ENCODE data around the gene UBE2V1.
"Not testable (repeated sequence)": the region's sequence is repeated elsewhere in the genome, so short reads cannot be mapped to it uniquely, and the experiment has no call there.

UBE2V1 gene

DNA sequence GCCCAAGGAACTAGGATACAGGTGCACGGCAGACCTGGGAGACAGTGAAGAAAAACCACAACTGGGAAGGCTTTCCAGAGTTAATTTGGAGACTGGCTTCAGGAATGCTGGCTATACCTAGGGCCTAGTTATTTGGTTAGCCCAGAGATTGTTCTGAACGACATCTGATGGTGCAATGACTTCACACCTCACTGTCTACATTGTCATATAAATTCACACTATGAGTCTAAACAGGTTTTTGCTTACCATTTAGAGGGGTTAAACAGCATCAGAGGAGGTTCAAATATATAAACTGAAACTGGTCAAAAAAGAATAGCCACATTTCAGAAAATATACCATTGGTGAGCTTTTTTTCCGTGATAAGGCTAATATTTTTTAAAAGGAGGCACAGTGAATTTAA, 16.7 kb downstream of the UBE2V1 start:
- no peak for DNase-seq

DNA sequence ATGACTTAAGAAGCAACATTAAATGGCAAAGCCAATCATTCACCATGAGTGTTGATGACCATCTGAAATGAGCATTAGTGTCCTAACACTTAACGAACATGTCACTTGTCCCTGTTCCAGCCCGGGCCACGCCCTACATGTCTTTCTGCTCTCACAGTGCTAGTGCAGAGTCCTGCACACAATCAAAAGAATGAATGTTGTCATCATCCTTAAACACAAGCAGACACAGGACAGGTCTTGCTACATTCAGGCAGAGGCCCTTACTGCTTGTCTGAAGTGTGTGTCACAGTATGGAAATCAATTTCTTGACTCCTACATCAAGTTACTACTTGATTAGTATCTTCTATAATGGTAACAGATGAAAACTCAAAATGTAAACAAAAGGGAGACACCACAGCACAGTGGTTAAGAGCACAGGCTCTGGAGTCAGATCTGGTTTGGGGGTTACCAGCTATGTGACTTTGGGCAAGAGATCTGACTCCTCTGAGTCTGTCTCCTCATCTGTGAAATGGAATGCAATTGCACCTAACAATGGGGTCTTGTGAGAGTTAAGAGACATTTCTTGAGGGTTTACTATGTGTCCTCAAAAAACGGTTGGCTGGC, 17.4 kb downstream of the UBE2V1 start:
- DNase-seq, result no peak

DNA sequence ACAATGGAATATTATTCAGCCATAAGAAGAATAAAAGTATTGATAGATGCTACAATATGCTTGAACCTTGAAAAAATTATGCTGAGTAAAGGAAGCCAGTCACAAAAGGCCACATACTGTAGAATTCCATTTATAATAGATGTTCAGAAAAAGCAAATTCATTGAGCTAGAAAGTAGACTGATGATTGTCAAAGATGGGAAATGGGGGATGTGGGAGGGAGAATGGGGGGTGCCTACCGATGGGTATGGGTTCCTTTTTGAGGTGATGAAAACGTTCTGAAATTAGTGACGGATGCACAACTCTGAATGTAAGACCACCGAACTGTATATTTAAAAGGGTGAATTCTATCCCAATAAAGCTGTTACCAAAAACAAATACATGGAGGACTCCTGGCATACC, 18.4 kb downstream of the UBE2V1 start:
- DNase-seq, result no peak

DNA sequence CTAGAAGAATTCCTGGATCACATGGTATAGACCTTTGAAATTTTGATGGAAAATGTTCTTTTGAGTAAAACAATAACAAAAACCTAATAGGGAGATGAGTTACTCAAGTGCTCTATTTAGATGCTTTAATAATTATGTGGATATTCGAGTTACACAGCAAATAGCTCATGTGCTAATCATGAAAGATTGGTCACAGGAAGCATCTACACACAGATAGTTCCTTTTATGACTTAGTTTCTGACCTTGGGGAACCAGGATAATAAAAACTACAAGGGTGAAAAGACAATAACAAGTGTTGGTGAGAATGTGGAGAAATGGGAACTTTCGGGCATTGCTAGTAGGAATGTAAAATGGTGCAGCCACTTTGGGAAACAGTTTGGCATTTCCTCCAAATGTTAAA, 19.7 kb downstream of the UBE2V1 start:
- DNase-seq, result no peak

DNA sequence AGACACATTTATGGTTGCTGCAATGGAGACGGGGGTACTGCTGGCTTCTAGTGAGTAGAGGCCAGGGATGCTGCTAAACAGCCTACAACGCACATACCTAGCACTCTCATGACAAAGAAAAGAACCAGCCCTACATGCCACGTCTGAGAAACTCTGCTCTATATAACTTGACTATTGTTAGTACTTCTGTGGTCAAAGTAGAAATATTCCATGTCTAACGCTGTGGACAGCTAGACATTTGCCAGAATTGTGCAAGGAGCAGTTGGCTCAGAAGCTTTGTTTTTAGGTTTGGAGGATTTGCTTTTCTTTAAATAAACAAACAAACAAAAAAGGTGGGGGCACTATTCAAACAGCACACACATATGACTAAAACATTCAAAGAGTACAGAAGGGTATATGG, 20.5 kb downstream of the UBE2V1 start:
- DNase-seq, result no peak

DNA sequence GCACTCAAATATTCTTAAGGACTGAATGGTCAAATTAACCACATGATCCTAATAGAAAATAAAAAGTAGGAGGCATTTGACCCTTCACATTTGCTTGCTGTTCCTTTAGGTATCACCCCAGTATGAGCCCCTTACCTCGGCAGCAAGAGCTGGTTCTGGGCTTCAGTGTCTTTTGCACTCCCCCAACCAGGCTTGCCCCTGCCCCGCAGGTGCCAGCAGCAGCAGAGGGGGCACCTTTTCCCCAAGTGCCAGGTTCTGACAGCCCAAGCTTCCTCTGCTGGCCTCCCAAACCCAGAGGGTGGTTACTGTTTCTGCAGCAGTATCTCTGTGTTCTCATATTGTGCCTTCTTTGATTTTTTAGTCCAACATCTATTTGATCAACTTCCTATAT, 23.2 kb downstream of the UBE2V1 start:
- DNase-seq, result no peak

DNA sequence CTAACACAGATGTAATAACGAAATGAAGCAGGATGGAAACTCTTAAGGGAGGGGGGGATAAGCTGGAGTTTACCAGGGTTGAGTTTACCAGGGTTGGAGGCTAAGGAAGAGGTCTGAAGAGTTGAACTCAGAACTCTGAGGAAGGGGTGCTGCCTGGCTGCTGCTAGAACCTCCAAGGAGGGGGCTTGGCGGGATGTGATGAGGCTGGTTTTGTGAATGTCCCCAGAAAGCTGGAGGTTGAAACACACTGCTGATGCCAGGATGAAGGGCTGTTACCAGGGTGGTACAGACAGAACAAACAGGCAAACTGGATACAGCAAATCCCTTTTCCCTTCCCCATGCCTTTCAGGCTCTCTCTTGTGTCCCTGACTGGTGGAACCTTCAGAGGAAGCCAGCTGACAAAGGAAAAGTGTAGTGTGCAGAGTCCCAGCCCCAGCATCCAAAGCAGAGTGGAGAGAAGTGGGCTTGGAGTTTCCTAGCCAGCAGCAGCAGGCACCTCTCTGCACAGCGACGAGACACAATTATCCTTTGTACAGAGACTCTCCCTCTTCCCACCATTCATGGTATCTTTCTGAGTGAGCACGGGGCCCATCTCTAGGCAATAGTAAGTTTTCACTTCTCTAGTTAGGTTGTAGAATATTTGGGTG, 23.7 kb downstream of the UBE2V1 start:
- DNase-seq, result peak in 3 of 51 donors; percentile 8 to 23 (median 12)

DNA sequence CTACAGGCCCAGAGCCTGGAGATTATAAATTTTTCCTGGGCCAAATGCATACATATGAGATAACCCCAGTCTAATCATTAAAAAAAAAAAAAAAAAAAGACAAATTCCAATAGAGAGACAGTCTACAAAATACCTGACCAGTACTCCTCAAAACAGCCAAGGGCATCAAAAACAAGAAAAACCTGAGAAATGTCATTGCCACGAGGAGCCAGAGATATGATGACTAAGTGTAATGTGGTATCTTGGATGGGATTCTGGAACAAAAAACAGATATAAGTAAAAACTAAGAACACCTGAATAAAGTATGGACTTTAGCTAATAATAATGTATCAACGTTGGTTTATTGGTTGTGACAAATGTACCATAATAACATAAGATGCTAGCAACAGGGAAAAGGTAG, 24.9 kb downstream of the UBE2V1 start:
- no peak for DNase-seq

DNA sequence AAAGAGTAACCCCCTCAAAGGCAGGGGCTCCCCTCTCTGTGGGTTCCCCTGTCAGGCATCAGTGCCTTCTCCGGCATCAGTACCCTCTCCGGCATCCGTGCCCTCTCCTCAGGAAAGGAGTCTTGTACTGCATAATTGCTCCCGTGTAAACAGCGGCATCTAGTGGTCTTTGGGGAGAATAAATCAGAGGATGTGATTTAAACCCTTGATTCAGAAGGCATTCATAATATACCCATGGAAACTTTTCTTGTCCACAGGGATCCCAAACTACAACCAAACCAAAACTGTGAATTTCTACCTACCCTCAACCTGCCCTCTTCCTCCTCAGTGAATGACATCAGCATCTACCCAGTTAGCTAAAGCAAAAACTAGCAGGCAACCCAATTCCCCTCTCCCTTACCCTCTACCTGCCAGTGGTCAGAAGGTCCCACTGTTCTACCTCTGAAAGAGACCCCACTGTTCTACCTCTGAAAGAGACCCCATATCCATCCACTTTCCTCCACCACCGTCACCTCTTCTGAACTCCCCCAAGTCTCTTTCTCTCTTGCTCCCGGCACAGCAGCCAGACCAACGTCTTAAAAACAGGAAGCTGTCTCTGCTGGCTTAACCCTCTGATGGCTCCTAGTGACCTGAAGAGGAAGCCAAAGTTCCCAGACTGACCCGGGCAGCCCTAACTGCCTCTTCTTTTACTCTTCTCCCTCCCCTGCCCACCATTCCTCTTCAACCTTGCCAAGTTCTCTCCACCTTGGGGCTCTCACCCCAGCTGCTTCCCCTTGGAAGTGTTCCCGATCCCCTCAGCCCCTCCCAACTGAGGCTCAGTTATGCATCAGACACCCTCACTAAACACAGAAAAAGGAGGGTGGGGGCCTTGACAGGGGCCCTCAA, 27.2 kb downstream of the UBE2V1 start:
- peak in 24 of 51 donors; percentile 5 to 56 (median 34) for DNase-seq

DNA sequence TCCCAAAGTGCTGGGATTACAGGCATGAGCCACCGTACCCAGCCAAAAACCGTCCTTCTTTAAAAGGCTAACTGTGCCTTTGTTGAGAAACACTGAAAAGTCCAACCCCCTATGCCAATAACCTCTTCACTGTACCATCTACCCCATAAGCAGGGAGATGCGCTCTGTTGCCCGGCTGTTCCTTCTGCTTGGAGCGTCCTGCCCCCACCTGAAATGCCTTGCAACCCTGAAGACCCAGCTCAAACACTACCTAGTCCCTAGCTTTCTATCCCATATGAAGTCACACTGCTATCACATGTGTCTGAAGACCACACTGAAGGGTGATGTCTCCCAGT, 27.8 kb downstream of the UBE2V1 start:
- DNase-seq, result no peak

DNA sequence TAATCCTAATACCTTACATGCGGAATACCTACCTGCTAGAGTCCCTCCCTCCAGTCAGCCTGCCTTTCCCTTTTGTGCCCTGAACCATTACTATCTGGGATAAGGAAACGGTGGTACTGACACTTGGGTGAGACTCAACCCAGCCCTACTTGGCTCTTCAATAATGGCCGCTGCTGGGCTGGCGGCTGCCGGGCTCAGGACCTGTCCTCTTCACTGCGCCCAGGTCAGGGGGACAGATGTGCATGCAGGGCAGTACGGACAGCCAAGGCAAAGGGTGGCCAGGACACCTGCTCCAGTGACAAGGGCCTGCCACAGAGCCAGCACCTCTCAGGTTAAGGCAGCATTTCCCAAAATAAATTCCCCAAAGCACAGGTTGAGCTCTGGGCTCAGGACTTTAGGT, 29.9 kb downstream of the UBE2V1 start:
- DNase-seq, result no peak

DNA sequence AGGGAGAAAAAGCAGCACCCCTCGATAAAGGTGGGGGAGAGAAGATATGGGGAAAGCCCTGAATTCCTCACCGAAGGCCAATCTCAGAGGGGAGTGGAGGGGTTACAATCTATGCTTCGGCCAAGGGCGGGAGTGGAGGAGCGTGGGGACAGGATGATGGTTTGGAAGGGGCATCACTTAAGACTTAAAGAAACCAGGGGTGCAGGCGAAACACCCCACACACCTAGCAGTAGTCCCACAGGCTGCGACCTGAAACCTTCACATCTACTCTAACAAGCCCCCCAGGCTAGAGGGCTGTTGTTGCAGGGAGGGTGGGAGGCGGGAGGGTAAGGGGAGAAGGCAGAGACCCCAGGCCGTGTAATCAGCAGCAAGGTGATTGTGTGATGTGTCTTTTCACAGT, 30.9 kb downstream of the UBE2V1 start:
- DNase-seq, result not testable (repeated sequence)

DNA sequence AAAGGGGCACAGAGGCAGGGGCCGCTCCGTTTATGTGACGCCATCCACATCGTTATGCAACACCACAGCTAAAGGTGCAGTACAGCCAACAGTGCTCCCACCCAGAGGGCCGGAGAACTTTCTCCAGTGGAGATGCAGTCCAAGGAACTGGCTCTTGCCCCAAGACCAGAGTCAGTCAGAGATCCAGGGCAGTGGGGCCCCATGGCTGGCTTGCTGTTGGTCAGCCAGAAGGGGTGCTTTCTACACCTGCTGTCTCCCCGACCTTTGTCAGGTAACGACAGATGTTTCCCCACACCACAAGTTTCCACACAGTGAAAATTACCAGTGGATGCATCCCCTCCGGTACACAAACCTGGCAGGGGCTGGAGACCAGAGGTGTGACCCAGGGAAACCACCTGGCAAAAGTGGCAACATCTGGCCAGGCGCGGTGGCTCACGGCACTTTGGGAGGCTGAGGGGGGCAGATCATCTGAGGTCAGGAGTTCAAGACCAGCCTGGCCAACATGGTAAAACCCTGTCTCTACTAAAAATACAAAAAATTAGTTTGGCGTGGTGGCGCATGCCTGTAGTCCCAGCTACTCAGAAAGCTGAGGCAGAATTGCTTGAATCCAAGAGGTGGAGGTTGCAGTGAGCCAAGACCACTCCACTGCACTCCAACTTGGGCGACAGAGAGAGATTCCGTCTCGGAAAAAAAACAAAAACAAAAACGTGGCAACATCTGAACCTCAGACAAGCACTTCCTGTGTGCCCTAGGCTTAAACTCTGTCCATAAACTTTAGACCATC, 34.9 kb downstream of the UBE2V1 start:
- no peak for DNase-seq

DNA sequence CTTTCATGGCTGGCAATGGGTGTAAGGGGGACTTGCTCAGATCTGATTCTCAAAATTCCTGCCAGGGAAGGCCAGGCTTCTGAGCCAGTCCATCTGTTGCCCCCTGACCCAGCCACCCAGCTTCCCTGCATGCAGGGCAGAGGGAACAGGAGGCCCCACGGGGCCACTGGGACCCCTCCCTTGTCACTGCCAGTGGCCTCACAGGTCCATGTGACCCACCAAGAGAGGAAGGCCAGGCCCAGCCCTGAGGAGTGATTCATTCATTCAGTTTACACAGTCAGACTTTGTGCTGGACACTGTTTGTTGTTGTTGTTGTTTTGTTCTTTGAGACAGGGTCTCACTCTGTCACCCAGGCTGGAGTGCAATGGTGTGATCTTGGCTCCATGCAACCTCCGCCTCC, 39.5 kb downstream of the UBE2V1 start:
- no peak for DNase-seq

DNA sequence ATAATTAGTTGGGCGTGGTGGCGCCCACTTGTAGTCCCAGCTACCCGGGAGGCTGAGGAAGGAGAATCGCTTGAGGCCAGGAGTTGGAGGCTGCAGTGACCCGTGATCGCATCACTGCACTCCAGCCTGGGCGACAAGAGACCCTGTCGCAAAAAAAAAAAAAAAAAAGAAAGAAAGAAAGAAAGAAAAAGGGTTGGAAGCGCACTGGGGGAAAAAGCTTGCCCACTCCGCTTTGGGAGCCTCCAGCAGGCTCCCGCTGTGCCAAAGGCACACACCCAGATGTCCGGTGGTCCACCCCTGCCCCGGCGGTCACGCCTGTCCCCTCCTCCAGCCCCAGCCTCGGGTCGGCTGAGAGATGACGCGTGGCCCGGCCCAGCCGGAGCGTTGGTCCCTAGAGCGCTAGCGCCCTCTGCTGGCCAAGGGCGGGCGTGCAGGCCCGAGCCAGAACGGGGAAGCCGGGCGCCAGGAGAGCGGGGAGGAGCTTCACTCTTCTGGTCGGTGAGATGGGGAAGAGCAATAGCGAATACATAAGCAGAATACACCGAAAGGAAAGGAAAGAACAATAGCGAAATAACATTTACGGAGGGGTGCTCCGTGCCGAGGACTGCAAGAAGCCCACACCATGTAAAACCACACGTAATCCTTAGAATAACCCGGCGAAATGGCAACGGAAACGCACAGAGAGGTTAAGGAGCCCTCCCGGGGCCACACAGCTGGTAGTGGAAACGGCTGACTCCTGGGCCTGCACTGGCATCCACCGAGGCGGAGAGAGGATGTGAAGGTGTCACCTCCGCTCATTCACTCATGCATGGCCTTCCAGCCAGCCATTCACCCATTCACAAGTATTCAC, 41.7 kb downstream of the UBE2V1 start:
- peak; percentile 21 to 97 (median 81) for DNase-seq

DNA sequence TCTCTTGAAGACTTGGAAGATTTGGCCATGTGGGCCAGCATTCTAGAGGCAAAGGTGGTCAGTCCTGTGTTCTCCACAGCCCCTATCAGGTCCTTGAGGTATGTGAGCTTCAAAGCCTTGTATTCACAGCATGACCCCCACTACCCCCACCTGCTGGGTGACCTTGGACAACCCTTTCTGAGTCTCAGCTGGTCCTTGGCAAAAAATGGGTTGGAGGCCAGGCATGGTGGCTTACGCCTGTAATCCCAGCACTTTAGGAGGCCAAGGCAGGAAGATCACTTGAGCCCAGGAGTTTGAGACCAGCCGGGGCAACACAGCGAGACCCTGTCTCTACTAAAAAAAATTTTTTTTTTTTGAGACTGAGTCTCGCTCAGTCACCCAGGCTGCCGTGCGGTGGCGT, 42.6 kb downstream of the UBE2V1 start:
- DNase-seq, result no peak

DNA sequence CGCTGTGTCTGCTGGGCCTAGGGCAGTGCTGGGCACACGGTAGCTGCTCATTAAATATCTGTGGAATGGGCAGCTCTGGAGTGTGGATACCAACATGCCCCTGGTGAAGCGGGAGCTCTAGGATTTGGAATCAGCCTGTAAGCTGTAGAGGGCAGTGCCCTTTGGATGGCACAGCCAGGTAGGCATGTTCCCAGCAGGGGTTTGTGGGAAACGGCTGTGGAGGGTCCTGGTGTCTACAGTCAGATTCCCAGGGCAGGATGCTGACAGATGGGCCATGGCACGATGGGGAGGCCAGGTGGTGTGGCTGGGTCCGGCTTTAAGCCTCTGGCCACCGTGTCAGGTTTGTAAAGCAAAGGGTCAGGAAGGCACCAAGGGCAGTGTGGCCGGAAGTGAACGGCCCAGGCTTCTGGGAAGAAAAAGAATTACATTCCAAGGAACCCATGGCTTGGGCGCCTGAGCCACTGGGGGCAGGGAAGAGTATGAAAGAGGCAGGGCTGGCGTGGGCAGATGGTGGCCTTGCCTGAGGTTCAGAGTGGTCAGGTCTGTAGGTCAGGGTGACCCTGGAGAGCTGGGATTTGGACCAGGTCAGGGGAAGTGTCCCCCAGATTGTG, 44.8 kb downstream of the UBE2V1 start:
- DNase-seq, result no peak

DNA sequence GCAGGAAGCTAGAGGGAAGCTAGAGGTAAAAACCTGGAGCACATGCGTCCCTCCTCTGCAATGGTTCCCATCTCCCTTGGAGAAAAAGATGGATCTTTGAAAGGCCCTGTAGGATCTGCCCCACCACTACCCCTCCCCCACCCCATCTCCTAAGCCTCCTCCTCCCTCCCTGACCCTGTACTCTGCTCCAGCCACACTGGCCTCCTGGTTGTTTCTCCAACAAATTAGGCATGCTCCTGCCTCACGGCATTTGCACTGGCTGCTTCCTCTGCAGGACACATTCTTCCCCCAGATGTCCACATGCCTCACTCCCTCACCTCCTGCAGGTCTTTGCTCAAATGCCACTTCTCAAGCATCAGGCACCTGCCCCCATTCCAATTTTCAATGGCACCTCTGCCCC, 45.5 kb downstream of the UBE2V1 start:
- DNase-seq, result no peak

DNA sequence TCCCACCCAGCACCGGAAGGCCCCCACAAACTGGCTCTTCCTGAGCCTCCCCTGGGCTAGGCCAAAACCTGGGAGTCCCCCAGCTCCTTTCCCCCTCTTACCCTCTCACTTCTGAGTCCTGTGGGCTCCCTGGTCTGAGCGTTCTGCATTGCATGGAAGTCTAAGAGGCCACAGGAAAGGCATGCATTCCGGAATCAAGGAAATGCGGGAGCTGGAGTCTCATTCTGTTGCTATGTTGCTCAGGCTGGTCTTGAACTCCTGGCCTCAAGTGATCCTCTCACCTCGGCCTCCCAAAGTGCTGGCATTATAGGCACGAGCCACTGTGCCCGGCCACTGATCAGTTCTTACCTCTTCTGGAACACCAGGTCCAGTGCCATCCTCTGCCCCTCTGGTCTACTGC, 45.9 kb downstream of the UBE2V1 start:
- no peak for DNase-seq

DNA sequence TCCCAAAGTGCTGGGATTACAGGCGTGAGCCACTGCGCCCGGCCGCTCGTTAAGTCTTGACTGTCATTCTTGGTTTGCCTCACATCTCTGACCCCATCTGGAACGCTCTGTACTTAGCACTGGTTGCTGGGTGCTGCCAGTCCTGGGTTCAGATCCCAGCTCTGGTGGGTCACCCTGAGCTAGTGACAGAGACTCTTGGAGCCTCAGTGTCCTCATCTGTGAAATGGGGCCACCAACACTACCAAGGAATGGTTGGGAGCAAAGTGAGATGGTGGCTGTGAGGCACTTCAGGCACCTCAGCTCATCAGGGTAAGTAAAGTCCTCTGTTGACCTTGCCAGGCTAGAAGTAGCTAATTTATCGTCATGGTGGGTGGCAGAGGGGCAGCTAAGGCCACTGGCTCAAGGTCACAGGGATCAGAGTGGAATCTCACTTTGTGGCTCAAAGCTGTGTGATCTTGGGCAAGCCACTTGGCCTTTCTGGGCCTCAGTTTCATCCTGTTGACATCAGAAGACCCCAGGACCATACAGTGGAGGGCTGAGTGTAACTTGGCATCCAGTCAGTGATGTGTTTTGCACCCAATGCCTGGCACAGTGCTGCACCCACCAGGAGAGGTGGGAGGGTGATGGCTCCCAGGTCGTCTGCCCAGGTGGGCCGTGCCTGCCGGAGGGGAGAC, 46.7 kb downstream of the UBE2V1 start:
- no peak for DNase-seq
